ENCODE data around the gene TMC7.

DNA sequence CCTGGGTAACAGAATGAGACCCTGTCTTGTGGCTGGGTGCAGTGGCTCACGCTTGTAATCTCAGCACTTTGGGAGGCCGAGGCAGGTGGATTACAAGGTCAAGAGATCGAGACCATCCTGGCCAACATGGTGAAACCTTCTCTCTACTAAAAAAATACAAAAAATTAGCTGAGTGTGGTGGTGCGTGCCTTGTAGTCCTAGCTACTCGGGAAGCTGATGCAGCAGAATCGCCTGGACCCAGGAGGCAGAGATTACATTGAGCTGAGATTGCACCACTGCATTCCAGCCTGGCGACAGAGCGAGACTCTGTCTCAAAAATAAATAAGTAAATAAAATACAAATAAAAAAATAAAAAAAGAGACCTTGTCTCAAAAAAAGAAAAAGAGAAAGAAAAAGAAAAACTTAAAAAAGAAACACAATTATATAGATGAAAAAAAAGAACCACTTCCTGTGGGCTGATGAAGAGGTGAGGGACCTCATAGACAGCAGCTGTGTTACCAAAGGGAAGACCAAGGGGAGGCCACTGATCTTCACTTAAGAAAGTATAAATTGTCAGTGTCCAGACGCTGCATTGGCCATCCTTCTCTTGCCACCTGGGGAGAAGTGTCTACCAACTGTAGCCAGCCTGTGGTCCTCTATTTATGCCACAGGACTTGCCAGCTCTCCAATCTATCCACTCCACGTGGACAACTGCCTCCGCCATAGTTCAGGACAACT, 33.1 kb upstream of the TMC7 start:
- TF ChIP-seq, protein P1, sequence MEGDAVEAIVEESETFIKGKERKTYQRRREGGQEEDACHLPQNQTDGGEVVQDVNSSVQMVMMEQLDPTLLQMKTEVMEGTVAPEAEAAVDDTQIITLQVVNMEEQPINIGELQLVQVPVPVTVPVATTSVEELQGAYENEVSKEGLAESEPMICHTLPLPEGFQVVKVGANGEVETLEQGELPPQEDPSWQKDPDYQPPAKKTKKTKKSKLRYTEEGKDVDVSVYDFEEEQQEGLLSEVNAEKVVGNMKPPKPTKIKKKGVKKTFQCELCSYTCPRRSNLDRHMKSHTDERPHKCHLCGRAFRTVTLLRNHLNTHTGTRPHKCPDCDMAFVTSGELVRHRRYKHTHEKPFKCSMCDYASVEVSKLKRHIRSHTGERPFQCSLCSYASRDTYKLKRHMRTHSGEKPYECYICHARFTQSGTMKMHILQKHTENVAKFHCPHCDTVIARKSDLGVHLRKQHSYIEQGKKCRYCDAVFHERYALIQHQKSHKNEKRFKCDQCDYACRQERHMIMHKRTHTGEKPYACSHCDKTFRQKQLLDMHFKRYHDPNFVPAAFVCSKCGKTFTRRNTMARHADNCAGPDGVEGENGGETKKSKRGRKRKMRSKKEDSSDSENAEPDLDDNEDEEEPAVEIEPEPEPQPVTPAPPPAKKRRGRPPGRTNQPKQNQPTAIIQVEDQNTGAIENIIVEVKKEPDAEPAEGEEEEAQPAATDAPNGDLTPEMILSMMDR (IDR thresholded peaks at IDR 0.05; ENCODE audit: extremely low read depth in 1 of 2, insufficient read depth in 1 of 2, low read depth in 1 of 2, low read length in 2 of 2) = no peak
- no peak for TF ChIP-seq EZH2 (IDR thresholded peaks at IDR 0.05; ENCODE audit: borderline replicate concordance, low read depth, low read length, severe bottlenecking)
